OCI-LY1 (cell line): ENCODE measurements around the gene TRIP10.

ENCODE experiments used
- H2AFZ ChIP-seq: fragments of 200-600 bp; sonication (generic), shearing (Covaris generic); 2 replicates; pipeline ENCODE4 v1.6.0; 2014; ENCODE audit warnings: antibody characterized with exemption, mild to moderate bottlenecking, low read length
- H3F3A ChIP-seq: fragments of 200-600 bp; sonication (generic), shearing (Covaris generic); 2 replicates; pipeline ENCODE4 v1.6.0; 2014; ENCODE audit warnings: mild to moderate bottlenecking, antibody characterized with exemption, low read length, moderate library complexity; ENCODE audit not compliant: insufficient read depth
- H3K27ac ChIP-seq: fragments of 200-600 bp; sonication (generic); 2 replicates; pipeline ENCODE4 v1.5.1; 2014; ENCODE audit warnings: low read length, mixed run types, mild to moderate bottlenecking, low read depth; ENCODE audit not compliant: poor library complexity, severe bottlenecking
- H3K27me3 ChIP-seq: fragments of 200-600 bp; sonication (generic); 2 replicates; pipeline ENCODE4 v1.6.0; 2014; ENCODE audit warnings: antibody characterized with exemption, mild to moderate bottlenecking, low read length, moderate library complexity; ENCODE audit not compliant: insufficient read depth
- H3K36me3 ChIP-seq: fragments of 200-600 bp; sonication (generic); 2 replicates; pipeline ENCODE4 v1.6.1; 2014; ENCODE audit warnings: mild to moderate bottlenecking, antibody characterized with exemption, low read length, moderate library complexity, mixed read lengths; ENCODE audit not compliant: insufficient read depth
- H3K4me1 ChIP-seq: fragments of 200-600 bp; sonication (generic); 2 replicates; pipeline ENCODE4 v1.5.1; 2014; ENCODE audit warnings: mild to moderate bottlenecking, low read length, moderate library complexity; ENCODE audit not compliant: insufficient read depth, severe bottlenecking
- H3K4me2 ChIP-seq: fragments of 200-600 bp; sonication (generic), shearing (Covaris generic); 2 replicates; pipeline ENCODE4 v1.6.1; 2014; ENCODE audit warnings: low read length
- H3K4me3 ChIP-seq: fragments of 200-600 bp; sonication (generic); 2 replicates; pipeline ENCODE4 v1.5.1; 2014; ENCODE audit warnings: low read length, low read depth, mild to moderate bottlenecking, mixed read lengths; ENCODE audit not compliant: poor library complexity, severe bottlenecking
- H3K79me2 ChIP-seq: fragments of 200-600 bp; shearing (Covaris generic); 2 replicates; pipeline ENCODE4 v1.6.1; 2016; ENCODE audit warnings: mixed run types, low read length, mixed read lengths; ENCODE audit not compliant: insufficient read depth
- H3K9ac ChIP-seq: fragments of 200-600 bp; sonication (generic), shearing (Covaris generic); 2 replicates; pipeline ENCODE4 v1.6.1; 2014; ENCODE audit warnings: mild to moderate bottlenecking, low read length, mixed read lengths
- H3K9me2 ChIP-seq: fragments of 200-600 bp; sonication (generic), shearing (Covaris generic); 2 replicates; pipeline ENCODE4 v1.6.1; 2014; ENCODE audit warnings: low read depth, mild to moderate bottlenecking, low read length, mixed read lengths
- H3K9me3 ChIP-seq: fragments of 200-600 bp; shearing (Covaris generic); 2 replicates; pipeline ENCODE4 v1.6.1; 2014; ENCODE audit warnings: low read length, mixed read lengths
- H4K20me1 ChIP-seq: fragments of 200-600 bp; sonication (generic), shearing (Covaris generic); 2 replicates; pipeline ENCODE4 v1.6.0; 2016; ENCODE audit warnings: mild to moderate bottlenecking, low read length; ENCODE audit not compliant: insufficient read depth
- EZH2 ChIP-seq: fragments of 200-600 bp; sonication (generic), shearing (Covaris generic); IDR thresholded peaks from 2 replicates; pipeline ENCODE4 v1.8.0; 2017; ENCODE audit warnings: borderline replicate concordance, mixed run types, mild to moderate bottlenecking, antibody characterized with exemption, low read length, moderate library complexity, mixed read lengths
- TF ChIP-seq, protein P1 (sequence below): fragments of 200-600 bp; sonication (generic), shearing (Covaris generic); IDR thresholded peaks from 2 replicates; pipeline ENCODE4 v1.5.1; 2017; ENCODE audit warnings: mild to moderate bottlenecking, antibody characterized with exemption, low read length, moderate library complexity, mixed read lengths

Gene TRIP10

DNA sequence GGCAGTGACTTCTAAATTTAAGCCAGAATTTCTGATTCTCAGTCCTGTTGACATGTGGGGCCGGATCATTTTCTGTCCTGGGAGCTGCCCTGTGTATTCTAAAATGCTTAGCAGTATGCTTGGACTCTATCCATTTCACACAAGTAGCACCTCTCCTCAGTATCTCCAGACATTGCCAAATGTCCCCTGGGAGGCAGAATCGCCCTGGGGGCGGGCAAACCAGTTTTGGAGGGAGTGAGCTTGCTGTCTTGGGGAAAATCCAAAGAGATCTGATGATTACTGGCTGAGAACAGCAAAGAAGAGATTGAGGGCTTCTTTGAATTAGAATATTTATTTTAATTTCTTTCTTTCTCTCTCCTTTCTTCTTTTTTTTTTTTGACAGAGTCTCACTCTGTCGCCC, 49.4 kb downstream of the TRIP10 start:
- Histone ChIP-seq H3F3A (no peaks in the 10 kb centered on the region), H3K27ac (no peak overlapping the region), H3K27me3 (no peaks in the 10 kb centered on the region), H3K4me3 (no peak overlapping the region), H3K9me2 (no peaks in the 10 kb centered on the region), H3K36me3 (peaks cover 53% of the 10 kb centered on the region), H3K79me2 (peaks cover 34% of the 10 kb centered on the region), H2AFZ (no peak overlapping the region), H3K9ac (no peak overlapping the region), H3K4me2 (no peak overlapping the region), H4K20me1 (no peaks in the 10 kb centered on the region), H3K9me3 (no peaks in the 10 kb centered on the region), H3K4me1 (no peaks in the 10 kb centered on the region)
- no peak for TF ChIP-seq EZH2
- TF ChIP-seq, protein P1, sequence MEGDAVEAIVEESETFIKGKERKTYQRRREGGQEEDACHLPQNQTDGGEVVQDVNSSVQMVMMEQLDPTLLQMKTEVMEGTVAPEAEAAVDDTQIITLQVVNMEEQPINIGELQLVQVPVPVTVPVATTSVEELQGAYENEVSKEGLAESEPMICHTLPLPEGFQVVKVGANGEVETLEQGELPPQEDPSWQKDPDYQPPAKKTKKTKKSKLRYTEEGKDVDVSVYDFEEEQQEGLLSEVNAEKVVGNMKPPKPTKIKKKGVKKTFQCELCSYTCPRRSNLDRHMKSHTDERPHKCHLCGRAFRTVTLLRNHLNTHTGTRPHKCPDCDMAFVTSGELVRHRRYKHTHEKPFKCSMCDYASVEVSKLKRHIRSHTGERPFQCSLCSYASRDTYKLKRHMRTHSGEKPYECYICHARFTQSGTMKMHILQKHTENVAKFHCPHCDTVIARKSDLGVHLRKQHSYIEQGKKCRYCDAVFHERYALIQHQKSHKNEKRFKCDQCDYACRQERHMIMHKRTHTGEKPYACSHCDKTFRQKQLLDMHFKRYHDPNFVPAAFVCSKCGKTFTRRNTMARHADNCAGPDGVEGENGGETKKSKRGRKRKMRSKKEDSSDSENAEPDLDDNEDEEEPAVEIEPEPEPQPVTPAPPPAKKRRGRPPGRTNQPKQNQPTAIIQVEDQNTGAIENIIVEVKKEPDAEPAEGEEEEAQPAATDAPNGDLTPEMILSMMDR = no peak

DNA sequence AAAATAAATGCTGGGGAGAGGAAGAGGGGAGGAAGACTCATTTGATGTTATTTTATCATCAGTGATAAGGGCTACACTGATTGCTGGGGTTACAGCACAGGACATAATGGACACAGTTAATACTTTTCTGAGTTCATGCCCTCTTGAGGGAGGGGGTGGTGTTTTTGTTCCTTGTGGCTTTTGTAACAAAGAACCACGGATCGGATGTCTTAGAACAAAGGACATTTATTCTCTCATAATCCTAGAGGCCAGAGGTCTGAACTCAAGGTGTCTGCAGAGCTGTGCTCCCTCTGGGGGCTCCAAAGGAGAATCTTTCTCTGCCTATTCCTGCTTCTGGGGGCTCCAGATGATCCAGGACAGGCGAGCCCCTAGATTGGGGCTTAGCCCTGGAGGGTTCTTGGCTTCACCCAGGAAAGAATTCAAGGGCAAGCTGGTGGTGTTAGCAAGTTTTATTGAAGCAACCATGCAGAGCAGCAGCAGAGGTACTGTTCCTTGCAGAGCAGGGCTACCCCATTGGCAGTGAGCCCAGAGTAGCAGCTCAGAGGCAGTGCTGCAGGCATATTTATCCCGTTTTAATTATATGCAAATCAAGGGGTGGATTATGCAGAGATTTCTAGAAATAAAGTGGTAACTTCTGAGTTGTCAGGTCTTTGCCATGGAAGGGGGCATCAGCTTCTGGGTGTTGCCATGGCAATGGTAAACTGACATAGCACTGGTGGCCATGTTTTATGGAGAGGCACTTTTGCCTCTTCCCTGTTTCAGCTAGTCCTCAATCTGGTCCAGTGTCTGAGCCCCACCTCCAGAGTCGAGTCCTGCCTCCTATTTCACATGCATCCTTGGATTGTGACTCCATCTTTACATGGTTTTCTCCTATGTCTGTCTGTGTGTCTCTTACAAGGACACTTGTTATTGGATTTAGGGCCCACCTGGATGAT, 51.0 kb downstream of the TRIP10 start:
- H3K4me3 ChIP-seq = no peak overlapping the region
- no peak overlapping the region for H3K9ac ChIP-seq
- H3F3A ChIP-seq = no peaks in the 10 kb centered on the region
- H3K4me1 ChIP-seq = no peaks in the 10 kb centered on the region
- H3K4me2 ChIP-seq = no peak overlapping the region
- TF ChIP-seq, protein P1 = no peak
- TF ChIP-seq EZH2 = no peak
- H4K20me1 ChIP-seq = no peaks in the 10 kb centered on the region
- H2AFZ ChIP-seq = no peak overlapping the region
- H3K9me2 ChIP-seq = no peaks in the 10 kb centered on the region
- peaks cover 50% of the 10 kb centered on the region for H3K79me2 ChIP-seq
- H3K27me3 ChIP-seq = no peaks in the 10 kb centered on the region
- peaks cover 56% of the 10 kb centered on the region for H3K36me3 ChIP-seq
- no peaks in the 10 kb centered on the region for H3K9me3 ChIP-seq
- H3K27ac ChIP-seq = no peak overlapping the region

DNA sequence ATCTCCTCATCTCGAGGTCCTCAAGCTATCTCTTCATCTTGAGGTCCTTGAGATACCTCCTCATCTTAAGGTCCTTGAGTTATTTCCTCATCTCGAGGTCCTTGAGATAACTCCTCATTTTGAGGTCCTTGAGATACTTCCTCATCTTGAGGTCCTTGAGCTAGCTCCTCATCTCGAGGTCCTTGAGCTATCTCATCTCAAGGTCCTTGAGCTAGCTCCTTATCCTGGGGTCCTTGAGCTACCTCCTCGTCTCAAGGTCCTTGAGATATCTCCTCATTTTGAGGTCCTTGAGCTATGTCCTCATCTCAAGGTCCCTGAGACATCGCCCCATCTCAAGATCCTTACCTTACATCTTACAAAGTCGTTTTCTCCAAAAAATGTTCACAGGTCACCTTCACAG, 51.8 kb downstream of the TRIP10 start:
- peaks cover 60% of the 10 kb centered on the region for H3K36me3 ChIP-seq
- H2AFZ ChIP-seq = no peak overlapping the region
- H3K27me3 ChIP-seq = no peaks in the 10 kb centered on the region
- H3K4me2 ChIP-seq = no peak overlapping the region
- H3K9ac ChIP-seq = no peak overlapping the region
- no peak for TF ChIP-seq EZH2
- TF ChIP-seq, protein P1 = no peak
- H3K9me2 ChIP-seq = no peaks in the 10 kb centered on the region
- H3K79me2 ChIP-seq = peaks cover 49% of the 10 kb centered on the region
- no peaks in the 10 kb centered on the region for H3K4me1 ChIP-seq
- no peak overlapping the region for H3K27ac ChIP-seq
- no peaks in the 10 kb centered on the region for H3F3A ChIP-seq
- H3K4me3 ChIP-seq = no peak overlapping the region
- no peaks in the 10 kb centered on the region for H3K9me3 ChIP-seq
- H4K20me1 ChIP-seq = no peaks in the 10 kb centered on the region
